Globus pallidus (tissue), 1 donor: ENCODE data around the gene PUS1.

Experiments used
- DNase-seq: peaks from one replicate; pipeline ENCODE4 v3.0.0-alpha.2; 2015; ENCODE audit warnings: low spot score

Gene PUS1

DNA sequence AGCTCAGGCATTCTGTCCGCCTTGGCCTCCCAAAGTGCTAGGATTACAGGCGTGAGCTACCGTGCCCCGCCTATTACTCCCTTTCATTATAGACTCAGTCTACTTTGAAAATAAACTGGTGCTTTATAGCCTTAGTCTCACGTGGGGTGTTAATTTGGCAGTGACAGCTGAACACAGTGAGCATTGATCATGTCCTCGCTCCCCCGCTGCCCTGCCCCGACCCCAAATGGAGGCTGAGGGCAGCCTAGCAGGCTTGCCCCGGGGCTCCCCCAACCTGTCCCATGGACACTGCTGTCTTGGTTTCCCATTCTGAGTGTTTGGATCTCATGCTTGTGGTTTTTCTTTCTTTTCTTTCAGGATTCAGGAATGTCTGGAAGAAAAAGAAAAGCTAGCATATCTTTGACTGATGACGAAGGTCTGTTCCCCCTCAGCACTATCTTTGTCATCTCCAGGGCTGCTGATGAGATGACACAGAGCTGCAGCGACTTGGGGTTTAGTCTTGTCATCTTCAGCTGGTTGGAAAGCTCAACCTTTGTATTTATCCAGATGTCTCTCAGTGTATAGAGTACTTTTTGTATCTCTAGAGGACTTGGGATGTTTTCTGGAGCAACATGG lies 62.8 kb downstream of the PUS1 start:
- no peak for DNase-seq

DNA sequence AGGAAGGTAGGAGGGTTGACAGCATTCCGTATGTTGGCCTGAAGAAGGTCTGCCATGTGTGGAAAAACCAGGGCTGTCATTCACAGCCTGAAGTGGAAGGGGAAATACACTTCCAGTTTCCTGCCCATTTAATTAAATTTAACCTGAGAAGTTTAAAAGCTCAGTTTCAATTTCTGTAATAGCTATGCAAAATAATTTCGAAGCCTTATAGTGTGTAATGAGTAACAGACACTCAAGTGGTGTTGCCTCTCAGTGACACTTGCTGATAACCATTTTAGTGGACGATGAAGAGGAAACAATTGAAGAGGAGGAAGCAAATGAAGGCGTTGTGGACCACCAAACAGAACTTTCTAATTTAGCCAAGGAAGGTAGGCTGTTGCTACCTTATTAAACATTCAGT lies 65.5 kb downstream of the PUS1 start:
- no peak for DNase-seq
